CD8-positive, alpha-beta memory T cell (primary cell): Measurements from ENCODE around the gene KIFAP3. TPM values are rescaled to one million over a fixed set of nuclear protein-coding genes. Genes with fewer than 3 reads are reported as not detected.

ENCODE experiments used
- CTCF ChIA-PET: fragments of 350-600 bp; sonication (Branson Sonifier 250); formaldehyde crosslinking; loops from one replicate; lab custom pipeline; 2021; ENCODE audit warnings: antibody characterized with exemption; lab: Charles Lee
- POLR2A ChIA-PET: fragments of 350-600 bp; sonication (Branson Sonifier 250); formaldehyde crosslinking; loops from one replicate; lab custom pipeline; 2021; ENCODE audit warnings: antibody characterized with exemption; lab: Charles Lee
- DNase-seq, 5 donors: peaks; one replicate each; pipeline versions ENCODE4 v3.0.0 to v3.0.0-alpha.2; 2020 to 2022; ENCODE audit warnings: mixed read lengths in 1 of 5
- H3K27ac ChIP-seq: one replicate; pipeline ENCODE4 v1.7.0; 2013; ENCODE audit warnings: low read depth, mild to moderate bottlenecking, low read length, moderate library complexity
- H3K27me3 ChIP-seq: 2 replicates; pipeline ENCODE4 v1.7.0; 2013; ENCODE audit warnings: low read length, mild to moderate bottlenecking; ENCODE audit not compliant: insufficient read depth, poor library complexity, severe bottlenecking
- H3K36me3 ChIP-seq: 2 replicates; pipeline ENCODE4 v1.7.0; 2013; ENCODE audit warnings: mild to moderate bottlenecking, low read length, moderate library complexity; ENCODE audit not compliant: insufficient read depth
- H3K4me1 ChIP-seq: 2 replicates; pipeline ENCODE4 v1.7.0; 2013; ENCODE audit warnings: mild to moderate bottlenecking, low read length, moderate library complexity; ENCODE audit not compliant: insufficient read depth
- H3K4me3 ChIP-seq: 2 replicates; pipeline ENCODE4 v1.7.0; 2013; ENCODE audit warnings: mild to moderate bottlenecking, low read length
- H3K9me3 ChIP-seq: 2 replicates; pipeline ENCODE4 v1.7.0; 2013; ENCODE audit warnings: mild to moderate bottlenecking, low read length
- H3K27ac Mint-ChIP-seq, 8 donors: one replicate each; pipeline ENCODE4 v1.8.0; 2020 to 2021; ENCODE audit warnings: mixed read lengths in 8 of 8, mild to moderate bottlenecking in 6 of 8, inconsistent platforms in 3 of 8, moderate library complexity in 3 of 8
- H3K27me3 Mint-ChIP-seq, 2 donors: one replicate each; pipeline ENCODE4 v1.8.0; 2020 to 2021; ENCODE audit warnings: mixed read lengths in 2 of 2, mild to moderate bottlenecking in 1 of 2, moderate library complexity in 1 of 2
- H3K36me3 Mint-ChIP-seq, 3 donors: one replicate each; pipeline ENCODE4 v1.8.0; 2020 to 2021; ENCODE audit warnings: mixed read lengths in 3 of 3, inconsistent platforms in 1 of 3, mild to moderate bottlenecking in 1 of 3
- H3K4me1 Mint-ChIP-seq, 3 donors: one replicate each; pipeline ENCODE4 v1.8.0; 2020 to 2021; ENCODE audit warnings: mixed read lengths in 3 of 3, inconsistent platforms in 1 of 3, mild to moderate bottlenecking in 1 of 3
- H3K4me3 Mint-ChIP-seq, 7 donors: one replicate each; pipeline ENCODE4 v1.8.0; 2020 to 2021; ENCODE audit warnings: mixed read lengths in 7 of 7, mild to moderate bottlenecking in 6 of 7, moderate library complexity in 4 of 7, inconsistent platforms in 2 of 7
- H3K9me3 Mint-ChIP-seq, 5 donors: one replicate each; pipeline ENCODE4 v1.8.0; 2020 to 2022; ENCODE audit warnings: mixed read lengths in 5 of 5, mild to moderate bottlenecking in 3 of 5, moderate library complexity in 2 of 5, inconsistent platforms in 1 of 5
- polyA plus RNA-seq: library from polyadenylated mRNA; unstranded; fragments of 300-500 nt; fragmentation: Illumina TruSeq; gene quantifications from one replicate; pipeline ENCODE4 v1.2.3, GENCODE V29; 2021
- total RNA-seq, 2 experiments: library from RNA; stranded (reverse); gene quantifications; one replicate each; pipeline ENCODE4 v1.2.3, GENCODE V29; 2021

Gene KIFAP3
- total and polyA plus RNA-seq, 3 experiments from 2014 or later = 17.4 to 23.8 (median 23.2) TPM

DNA sequence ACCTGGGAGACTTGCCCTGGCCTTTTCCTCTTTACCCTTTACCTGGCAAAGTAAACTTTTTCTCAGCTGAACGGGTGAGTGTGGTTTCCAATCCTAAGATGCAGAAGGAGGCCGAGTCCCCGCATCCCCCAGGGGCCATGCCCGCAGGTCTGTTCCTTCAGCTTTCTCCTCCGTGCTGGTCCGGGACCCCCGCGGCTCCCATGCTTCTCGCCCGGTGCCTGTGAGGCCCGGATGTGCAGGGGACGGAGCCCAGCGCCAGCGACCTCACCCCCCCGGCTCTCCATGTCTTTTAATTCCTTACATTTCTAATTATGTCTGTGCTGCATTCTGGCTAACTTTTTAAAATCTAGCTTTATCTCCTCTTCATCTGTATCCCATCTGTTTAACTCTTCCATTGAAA, 159.3 kb downstream of the KIFAP3 start:
- ChIA-PET CTCF (no interaction called here), POLR2A (no interaction called here)
- H3K27ac ChIP-seq = no peak overlapping the region
- Mint-ChIP-seq H3K4me3 (no peak overlapping the region), H3K4me1 (peaks cover 0 to 5% (median 4%) of the 10 kb centered on the region in 3 donors), H3K36me3 (peaks cover 3 to 18% (median 7%) of the 10 kb centered on the region in 3 donors), H3K9me3 (peaks cover 0 to 5% (median 1%) of the 10 kb centered on the region in 5 donors), H3K27me3 (no peaks in the 10 kb centered on the region), H3K27ac (no peak overlapping the region)
- H3K4me1 ChIP-seq = no peaks in the 10 kb centered on the region
- no peak for DNase-seq
- H3K4me3 ChIP-seq = no peak overlapping the region
- H3K9me3 ChIP-seq = no peaks in the 10 kb centered on the region
- no peaks in the 10 kb centered on the region for H3K36me3 ChIP-seq
- H3K27me3 ChIP-seq = no peaks in the 10 kb centered on the region

DNA sequence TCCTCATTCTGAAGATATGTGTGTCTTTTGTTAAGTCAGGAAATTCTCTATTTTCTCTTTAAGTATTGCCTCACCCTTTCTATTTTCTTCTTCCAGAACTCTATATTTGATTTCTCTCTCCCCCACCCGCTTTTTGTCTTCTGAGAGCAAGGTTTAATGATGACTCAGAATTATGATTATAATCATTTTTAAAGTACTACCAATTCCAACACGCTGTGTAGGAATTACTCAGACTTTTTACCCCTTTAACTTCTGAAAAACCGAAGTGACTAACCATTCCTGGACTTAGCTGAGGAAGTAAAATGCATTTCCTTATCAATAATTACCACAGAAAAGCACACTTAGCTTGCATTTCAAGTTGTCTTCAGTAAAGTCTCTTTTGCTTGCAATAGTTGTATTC, 160.0 kb downstream of the KIFAP3 start:
- POLR2A ChIA-PET = no interaction called here
- no peak overlapping the region for H3K4me3 Mint-ChIP-seq
- peak overlapping the region in 1 of 8 donors; percentile 78 for H3K27ac Mint-ChIP-seq
- CTCF ChIA-PET = no interaction called here
- Histone ChIP-seq H3K4me3 (no peak overlapping the region), H3K9me3 (no peaks in the 10 kb centered on the region), H3K4me1 (no peaks in the 10 kb centered on the region), H3K36me3 (no peaks in the 10 kb centered on the region), H3K27me3 (no peaks in the 10 kb centered on the region), H3K27ac (no peak overlapping the region)
- no peaks in the 10 kb centered on the region for H3K27me3 Mint-ChIP-seq
- peaks cover 2 to 8% (median 7%) of the 10 kb centered on the region in 3 donors for H3K4me1 Mint-ChIP-seq
- peaks cover 3 to 12% (median 7%) of the 10 kb centered on the region in 3 donors for H3K36me3 Mint-ChIP-seq
- DNase-seq = no peak
- H3K9me3 Mint-ChIP-seq = peaks cover 0 to 5% (median 1%) of the 10 kb centered on the region in 5 donors

DNA sequence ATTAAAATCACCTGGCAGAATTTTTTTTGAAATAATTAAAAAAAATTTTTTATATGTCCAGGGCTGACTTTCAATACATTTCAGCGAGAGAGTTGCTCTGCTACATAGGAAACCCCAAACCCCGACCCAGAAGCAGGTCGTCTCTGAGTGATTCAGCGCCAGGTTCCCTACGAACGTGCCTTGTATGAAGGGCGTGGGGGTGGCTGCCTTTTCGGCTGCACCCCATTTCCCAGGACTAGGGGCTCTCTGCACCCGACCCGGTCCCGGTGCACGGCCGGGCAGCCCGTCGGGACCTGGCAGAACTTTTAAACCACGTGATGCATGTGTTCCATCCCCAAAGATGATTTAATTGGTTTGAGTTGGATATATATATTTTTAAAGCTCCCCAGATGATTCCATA, 165.0 kb downstream of the KIFAP3 start:
- Histone ChIP-seq H3K9me3 (no peaks in the 10 kb centered on the region), H3K27ac (no peak overlapping the region), H3K4me3 (no peak overlapping the region), H3K36me3 (no peaks in the 10 kb centered on the region), H3K27me3 (no peaks in the 10 kb centered on the region), H3K4me1 (no peaks in the 10 kb centered on the region)
- peaks cover 14 to 27% (median 15%) of the 10 kb centered on the region in 3 donors for H3K4me1 Mint-ChIP-seq
- CTCF ChIA-PET = no interaction called here
- DNase-seq = no peak
- peak overlapping the region in 7 of 8 donors; percentile 72 to 93 (median 81) for H3K27ac Mint-ChIP-seq
- H3K4me3 Mint-ChIP-seq = no peak overlapping the region
- POLR2A ChIA-PET = interaction anchor here (1.6 kb wide), 1 partner anchor 16 kb away, joined by 5 read pairs; the partner anchor contains the start of gene SCYL3
- peaks cover 0 to 6% (median 4%) of the 10 kb centered on the region in 5 donors for H3K9me3 Mint-ChIP-seq
- H3K36me3 Mint-ChIP-seq = peaks cover 0 to 8% (median 0%) of the 10 kb centered on the region in 3 donors
- peaks cover 0 to 3% of the 10 kb centered on the region in 2 donors for H3K27me3 Mint-ChIP-seq

DNA sequence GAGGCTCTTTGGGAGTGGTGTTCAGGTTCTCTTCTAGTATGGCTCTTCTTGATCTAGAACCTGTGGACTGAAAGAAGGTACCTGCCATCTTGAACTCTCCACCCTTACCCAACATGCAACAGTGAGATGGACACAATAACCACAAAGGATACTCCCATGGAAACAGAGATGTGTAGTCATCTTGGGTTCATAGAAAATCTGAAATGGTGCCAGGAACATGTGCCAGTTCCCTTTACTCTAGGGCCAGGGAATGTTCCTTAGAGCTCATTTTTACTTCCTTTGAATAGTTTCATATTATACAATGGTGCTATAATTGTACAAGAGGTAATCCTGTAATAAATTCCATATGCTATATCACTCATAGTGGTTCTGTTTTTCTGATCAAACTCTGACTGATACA, 167.6 kb downstream of the KIFAP3 start:
- no peak overlapping the region for H3K27ac Mint-ChIP-seq
- POLR2A ChIA-PET = no interaction called here
- no peak overlapping the region for H3K27ac ChIP-seq
- H3K4me3 ChIP-seq = no peak overlapping the region
- peaks cover 3 to 10% of the 10 kb centered on the region in 2 donors for H3K27me3 Mint-ChIP-seq
- no peaks in the 10 kb centered on the region for H3K9me3 ChIP-seq
- H3K4me1 ChIP-seq = peaks cover 14% of the 10 kb centered on the region
- H3K27me3 ChIP-seq = no peaks in the 10 kb centered on the region
- H3K36me3 ChIP-seq = no peaks in the 10 kb centered on the region
- peaks cover 28 to 44% (median 29%) of the 10 kb centered on the region in 3 donors for H3K4me1 Mint-ChIP-seq
- H3K4me3 Mint-ChIP-seq = no peak overlapping the region
- CTCF ChIA-PET = interaction anchor here (0.9 kb wide), 1 partner anchor 13 kb away, joined by 3 read pairs; the partner anchor contains the start of gene SCYL3
- no peak for DNase-seq
- peaks cover 0 to 8% (median 0%) of the 10 kb centered on the region in 3 donors for H3K36me3 Mint-ChIP-seq
- peaks cover 0 to 4% (median 2%) of the 10 kb centered on the region in 5 donors for H3K9me3 Mint-ChIP-seq

DNA sequence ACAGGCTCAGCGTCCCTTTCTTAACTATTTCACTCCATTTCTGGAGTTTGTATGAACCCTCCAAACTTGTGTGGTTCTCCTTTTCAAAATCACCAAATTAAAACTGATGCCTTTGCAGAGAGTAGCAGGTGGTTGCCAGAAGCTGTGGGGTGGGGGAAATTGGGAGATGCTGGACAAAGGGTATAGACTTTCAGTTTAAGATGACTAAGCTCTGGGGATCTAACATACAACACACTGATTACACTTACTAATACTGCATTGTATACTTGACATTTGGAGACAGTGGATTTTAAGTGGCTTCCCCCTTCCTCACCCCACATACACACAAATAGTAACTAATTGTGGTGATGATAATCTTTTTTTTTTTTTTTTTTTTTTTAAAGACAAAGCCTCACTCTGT, 169.7 kb downstream of the KIFAP3 start:
- ChIA-PET CTCF (interaction anchor here (3.0 kb wide), 1 partner anchor 11 kb away, joined by 14 read pairs; the partner anchor contains the start of gene SCYL3), POLR2A (no interaction called here)
- Mint-ChIP-seq H3K4me1 (peaks cover 28 to 45% (median 29%) of the 10 kb centered on the region in 3 donors), H3K4me3 (no peak overlapping the region), H3K36me3 (peaks cover 0 to 5% (median 2%) of the 10 kb centered on the region in 3 donors), H3K27me3 (peaks cover 3 to 28% of the 10 kb centered on the region in 2 donors), H3K27ac (peak overlapping the region in 1 of 8 donors; percentile 64), H3K9me3 (peaks cover 0 to 4% (median 0%) of the 10 kb centered on the region in 5 donors)
- H3K4me3 ChIP-seq = no peak overlapping the region
- H3K9me3 ChIP-seq = no peaks in the 10 kb centered on the region
- H3K27ac ChIP-seq = no peak overlapping the region
- no peaks in the 10 kb centered on the region for H3K27me3 ChIP-seq
- DNase-seq = no peak
- peaks cover 14% of the 10 kb centered on the region for H3K4me1 ChIP-seq
- H3K36me3 ChIP-seq = no peaks in the 10 kb centered on the region

DNA sequence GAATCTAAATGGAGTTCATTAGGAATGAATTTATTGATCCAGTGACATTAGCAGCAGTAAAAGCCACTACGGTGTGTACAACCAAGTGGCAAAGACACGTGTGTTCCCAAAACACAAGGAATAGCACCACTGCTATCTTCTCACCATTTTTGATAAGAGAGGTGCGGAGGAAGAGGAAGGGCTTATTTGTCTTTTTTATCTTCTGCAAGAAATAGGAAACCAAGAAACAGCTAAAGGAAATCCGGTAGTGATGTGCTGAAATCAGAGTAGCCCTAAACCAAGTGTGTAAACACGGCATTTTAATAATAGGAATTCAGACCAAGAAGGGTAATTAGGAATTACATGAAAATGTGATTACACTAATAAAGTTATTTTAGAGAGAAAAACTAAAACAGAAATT, 171.7 kb downstream of the KIFAP3 start:
- peaks cover 0 to 4% (median 0%) of the 10 kb centered on the region in 5 donors for H3K9me3 Mint-ChIP-seq
- H3K36me3 Mint-ChIP-seq = peaks cover 0 to 5% (median 2%) of the 10 kb centered on the region in 3 donors
- no peak overlapping the region for H3K27ac ChIP-seq
- no peaks in the 10 kb centered on the region for H3K36me3 ChIP-seq
- H3K4me3 ChIP-seq = no peak overlapping the region
- ChIA-PET CTCF (interaction anchor here (3.0 kb wide), 1 partner anchor 9 kb away, joined by 14 read pairs; the partner anchor contains the start of gene SCYL3), POLR2A (interaction anchor here (0.8 to 1.2 kb wide), 2 partner anchors 9 to 11 kb away, joined by 4 to 5 read pairs; partner anchors contain the start of gene SCYL3)
- peaks cover 14 to 24% (median 17%) of the 10 kb centered on the region in 3 donors for H3K4me1 Mint-ChIP-seq
- peak overlapping the region in 6 of 8 donors; percentile 7 to 90 (median 54) for H3K27ac Mint-ChIP-seq
- DNase-seq = no peak
- no peaks in the 10 kb centered on the region for H3K27me3 ChIP-seq
- peaks cover 3 to 40% of the 10 kb centered on the region in 2 donors for H3K27me3 Mint-ChIP-seq
- peak overlapping the region in 5 of 7 donors; percentile 1 to 63 (median 44) for H3K4me3 Mint-ChIP-seq
- H3K4me1 ChIP-seq = peaks cover 14% of the 10 kb centered on the region
- no peaks in the 10 kb centered on the region for H3K9me3 ChIP-seq

DNA sequence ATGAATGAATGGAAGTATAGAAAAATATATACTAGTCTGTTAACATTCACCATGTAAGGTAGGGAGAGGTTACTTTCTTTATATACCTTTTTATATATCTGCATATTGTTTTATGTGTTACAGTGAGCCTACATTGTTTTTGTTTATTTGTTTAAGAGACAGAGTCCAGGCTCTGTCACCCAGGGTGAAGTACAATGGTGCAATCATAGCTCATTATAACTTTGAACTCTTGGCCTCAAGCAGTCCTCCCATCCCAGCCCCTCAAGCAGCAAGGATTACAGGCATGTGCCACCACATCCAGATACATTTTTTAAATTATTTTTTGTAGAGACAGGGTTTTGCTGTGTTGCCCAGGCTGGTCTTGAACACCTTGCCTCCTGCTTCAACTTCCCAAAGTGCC, 173.4 kb downstream of the KIFAP3 start:
- Histone ChIP-seq H3K36me3 (no peaks in the 10 kb centered on the region), H3K4me3 (no peak overlapping the region), H3K27me3 (no peaks in the 10 kb centered on the region), H3K9me3 (no peaks in the 10 kb centered on the region), H3K27ac (no peak overlapping the region), H3K4me1 (peaks cover 14% of the 10 kb centered on the region)
- peaks cover 3 to 53% of the 10 kb centered on the region in 2 donors for H3K27me3 Mint-ChIP-seq
- peaks cover 0 to 5% (median 2%) of the 10 kb centered on the region in 3 donors for H3K36me3 Mint-ChIP-seq
- H3K4me1 Mint-ChIP-seq = peaks cover 14 to 22% (median 17%) of the 10 kb centered on the region in 3 donors
- no peak for DNase-seq
- H3K9me3 Mint-ChIP-seq = peaks cover 0 to 4% (median 0%) of the 10 kb centered on the region in 5 donors
- no peak overlapping the region for H3K27ac Mint-ChIP-seq
- POLR2A ChIA-PET = no interaction called here
- H3K4me3 Mint-ChIP-seq = no peak overlapping the region
- CTCF ChIA-PET = no interaction called here

DNA sequence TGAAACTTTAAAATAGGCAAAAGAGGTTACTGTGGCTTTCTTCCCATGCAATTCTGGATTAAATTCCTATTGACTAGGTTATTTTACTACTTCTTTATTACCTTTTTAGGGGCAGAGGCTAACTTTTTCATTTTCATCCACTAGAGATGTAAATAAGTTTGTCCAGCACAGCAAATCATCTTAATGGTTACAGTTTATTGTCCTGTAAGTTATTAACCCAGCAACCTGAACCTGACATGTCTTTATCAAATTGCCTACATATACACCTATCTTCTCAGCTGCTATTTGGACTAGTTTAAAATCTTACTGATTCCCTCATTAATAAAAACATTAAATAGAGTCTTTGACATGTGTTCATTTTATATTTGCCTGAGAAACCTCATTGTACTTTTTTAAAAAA, 173.9 kb downstream of the KIFAP3 start:
- no peak overlapping the region for H3K27ac Mint-ChIP-seq
- H3K27me3 Mint-ChIP-seq = peaks cover 4 to 53% of the 10 kb centered on the region in 2 donors
- H3K27ac ChIP-seq = no peak overlapping the region
- ChIA-PET POLR2A (no interaction called here), CTCF (no interaction called here)
- H3K36me3 Mint-ChIP-seq = peaks cover 0 to 5% (median 2%) of the 10 kb centered on the region in 3 donors
- peaks cover 14 to 22% (median 17%) of the 10 kb centered on the region in 3 donors for H3K4me1 Mint-ChIP-seq
- no peaks in the 10 kb centered on the region for H3K36me3 ChIP-seq
- H3K4me3 Mint-ChIP-seq = no peak overlapping the region
- no peak for DNase-seq
- H3K9me3 ChIP-seq = no peaks in the 10 kb centered on the region
- H3K4me1 ChIP-seq = peaks cover 14% of the 10 kb centered on the region
- H3K27me3 ChIP-seq = no peaks in the 10 kb centered on the region
- no peaks in the 10 kb centered on the region for H3K9me3 Mint-ChIP-seq
- no peak overlapping the region for H3K4me3 ChIP-seq
